ENCODE results near the gene MRPL39. TPM values are rescaled to one million over a fixed set of nuclear protein-coding genes. Genes with fewer than 3 reads are reported as not detected.

MRPL39 gene
- polyA plus RNA-seq, 2 of the 4 experiments (the other 2 are of a cell fraction): 36.8 to 43.7 TPM

DNA sequence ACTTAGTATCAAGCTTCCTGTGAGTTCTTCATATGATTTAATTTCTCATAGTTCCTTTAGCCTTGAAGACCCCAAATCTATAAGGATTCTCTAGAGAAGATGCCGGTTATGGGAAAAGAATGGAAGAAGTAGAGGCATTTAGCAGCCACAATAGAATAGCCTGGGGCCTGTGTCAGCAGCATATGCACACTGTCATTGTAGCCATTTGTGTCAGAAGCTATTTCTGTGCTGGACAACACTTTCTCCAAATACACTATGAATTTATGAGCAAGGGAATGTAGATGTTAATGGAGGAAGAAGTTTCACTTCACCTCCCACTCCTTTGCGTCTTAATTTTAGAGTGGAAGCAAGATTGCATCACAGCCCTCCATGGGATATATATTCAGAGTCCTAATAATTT is 49.1 kb upstream of the MRPL39 start:
- no peak overlapping the region for H3K27ac ChIP-seq
- ChIA-PET POLR2A (no interaction called here), CTCF (no interaction called here)
- TF ChIP-seq, protein P1, sequence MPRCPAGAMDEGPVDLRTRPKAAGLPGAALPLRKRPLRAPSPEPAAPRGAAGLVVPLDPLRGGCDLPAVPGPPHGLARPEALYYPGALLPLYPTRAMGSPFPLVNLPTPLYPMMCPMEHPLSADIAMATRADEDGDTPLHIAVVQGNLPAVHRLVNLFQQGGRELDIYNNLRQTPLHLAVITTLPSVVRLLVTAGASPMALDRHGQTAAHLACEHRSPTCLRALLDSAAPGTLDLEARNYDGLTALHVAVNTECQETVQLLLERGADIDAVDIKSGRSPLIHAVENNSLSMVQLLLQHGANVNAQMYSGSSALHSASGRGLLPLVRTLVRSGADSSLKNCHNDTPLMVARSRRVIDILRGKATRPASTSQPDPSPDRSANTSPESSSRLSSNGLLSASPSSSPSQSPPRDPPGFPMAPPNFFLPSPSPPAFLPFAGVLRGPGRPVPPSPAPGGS (IDR thresholded peaks at IDR 0.05): no peak
- no peaks in the 10 kb centered on the region for H3K4me1 ChIP-seq
- DNase-seq (ENCODE audit: low read depth in 1 of 2, low spot score in 1 of 2): no peak
- no peak for ATAC-seq
- H3K4me2 ChIP-seq: no peak overlapping the region
- no peak for FAIRE-seq
- H3K4me3 ChIP-seq: no peak overlapping the region
- 28% methylated on average over 2 of the region's 2 CpGs for WGBS (ENCODE audit: missing lambda C conversion rate)
- no peaks in the 10 kb centered on the region for H3K9me3 ChIP-seq

- WGBS (ENCODE audit: missing lambda C conversion rate): 34% methylated on average over 7 of the region's 7 CpGs
- CTCF ChIA-PET: no interaction called here
These were observed 41.9 kb upstream of the MRPL39 start for GRCh38 chr21:25649146-25649545.

DNA sequence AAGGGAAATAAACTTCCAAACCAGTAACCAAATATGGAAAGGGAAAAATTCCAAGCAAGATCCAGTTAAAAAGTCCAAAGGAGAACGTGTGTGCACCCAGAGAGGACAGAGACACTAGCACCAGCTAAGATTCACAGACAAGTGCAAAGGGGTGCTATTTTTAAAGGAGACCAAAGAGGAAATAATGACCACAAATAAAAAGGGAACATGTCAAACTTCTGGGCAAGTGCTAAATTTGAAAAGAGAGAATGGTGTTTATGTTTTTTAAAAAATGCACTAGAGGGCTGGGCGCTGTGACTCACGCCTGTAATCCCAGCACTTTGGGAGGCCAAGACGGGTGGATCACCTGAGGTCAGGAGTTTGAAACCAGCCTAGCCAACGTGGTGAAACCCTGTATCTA is 40.4 kb upstream of the MRPL39 start:
- Histone ChIP-seq H3K9me3 (no peaks in the 10 kb centered on the region), H3K27ac (no peak overlapping the region), H3K4me2 (no peak overlapping the region), H3K4me1 (no peaks in the 10 kb centered on the region), H3K4me3 (no peak overlapping the region)
- POLR2A ChIA-PET: no interaction called here
- 17% methylated on average over 5 of the region's 5 CpGs for WGBS (ENCODE audit: missing lambda C conversion rate)
- FAIRE-seq (no peak), ATAC-seq (no peak), DNase-seq (ENCODE audit: low read depth in 1 of 2, low spot score in 1 of 2) (no peak)
- CTCF ChIA-PET: interaction anchor here (1.0 kb wide), 1 partner anchor 40 kb away, joined by 3 read pairs; no protein-coding TSS in a partner anchor
- no peak for TF ChIP-seq KDM5A (IDR thresholded peaks at IDR 0.05)
- no peak for TF ChIP-seq GATA3 (IDR thresholded peaks at IDR 0.05; ENCODE audit: borderline replicate concordance)
- TF ChIP-seq, protein P2, sequence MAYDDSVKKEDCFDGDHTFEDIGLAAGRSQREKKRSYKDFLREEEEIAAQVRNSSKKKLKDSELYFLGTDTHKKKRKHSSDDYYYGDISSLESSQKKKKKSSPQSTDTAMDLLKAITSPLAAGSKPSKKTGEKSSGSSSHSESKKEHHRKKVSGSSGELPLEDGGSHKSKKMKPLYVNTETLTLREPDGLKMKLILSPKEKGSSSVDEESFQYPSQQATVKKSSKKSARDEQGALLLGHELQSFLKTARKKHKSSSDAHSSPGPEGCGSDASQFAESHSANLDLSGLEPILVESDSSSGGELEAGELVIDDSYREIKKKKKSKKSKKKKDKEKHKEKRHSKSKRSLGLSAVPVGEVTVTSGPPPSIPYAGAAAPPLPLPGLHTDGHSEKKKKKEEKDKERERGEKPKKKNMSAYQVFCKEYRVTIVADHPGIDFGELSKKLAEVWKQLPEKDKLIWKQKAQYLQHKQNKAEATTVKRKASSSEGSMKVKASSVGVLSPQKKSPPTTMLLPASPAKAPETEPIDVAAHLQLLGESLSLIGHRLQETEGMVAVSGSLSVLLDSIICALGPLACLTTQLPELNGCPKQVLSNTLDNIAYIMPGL (CRISPR knock-in tag; IDR thresholded peaks at IDR 0.05; ENCODE audit: borderline replicate concordance): no peak
- no peak for TF ChIP-seq USF2 (IDR thresholded peaks at IDR 0.05)
- TF ChIP-seq NPAS2 (CRISPR knock-in tag; IDR thresholded peaks at IDR 0.05; ENCODE audit: borderline replicate concordance): no peak
- no peak for TF ChIP-seq PBX3 (IDR thresholded peaks at IDR 0.05)
- TF ChIP-seq, protein P1 (IDR thresholded peaks at IDR 0.05): no peak
- no peak for TF ChIP-seq TFCP2L1 (CRISPR knock-in tag; IDR thresholded peaks at IDR 0.05)
- no peak for TF ChIP-seq CHD4 (IDR thresholded peaks at IDR 0.05; ENCODE audit: borderline replicate concordance)
- TF ChIP-seq CEBPB (IDR thresholded peaks at IDR 0.05): no peak
- TF ChIP-seq HOXA7 (CRISPR knock-in tag; IDR thresholded peaks at IDR 0.05): no peak
- TF ChIP-seq, protein P3, sequence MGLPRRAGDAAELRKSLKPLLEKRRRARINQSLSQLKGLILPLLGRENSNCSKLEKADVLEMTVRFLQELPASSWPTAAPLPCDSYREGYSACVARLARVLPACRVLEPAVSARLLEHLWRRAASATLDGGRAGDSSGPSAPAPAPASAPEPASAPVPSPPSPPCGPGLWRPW (IDR thresholded peaks at IDR 0.05): no peak
- no peak for TF ChIP-seq ZNF302 (CRISPR knock-in tag; IDR thresholded peaks at IDR 0.05)
- TF ChIP-seq NFE2L2 (conservative IDR thresholded peaks at IDR 0.05; ENCODE audit: low read length): no peak
- TF ChIP-seq REST (IDR thresholded peaks at IDR 0.05): no peak
- no peak for TF ChIP-seq HOXB5 (CRISPR knock-in tag; IDR thresholded peaks at IDR 0.05)

More at GRCh38 chr21:25649146-25649545, 41.9 kb upstream of the MRPL39 start:
- Histone ChIP-seq H3K27ac (no peak overlapping the region), H3K4me2 (no peak overlapping the region), H3K4me1 (no peaks in the 10 kb centered on the region), H3K9me3 (no peaks in the 10 kb centered on the region), H3K4me3 (no peak overlapping the region)
- TF ChIP-seq NPAS2 (CRISPR knock-in tag; IDR thresholded peaks at IDR 0.05; ENCODE audit: borderline replicate concordance): no peak
- no peak for TF ChIP-seq CBX2 (IDR thresholded peaks at IDR 0.05; ENCODE audit: borderline replicate concordance, low read depth)
- no peak for TF ChIP-seq NFE2L2 (conservative IDR thresholded peaks at IDR 0.05; ENCODE audit: low read length)
- TF ChIP-seq MAFK (IDR thresholded peaks at IDR 0.05; ENCODE audit: partially characterized antibody): no peak
- no peak for TF ChIP-seq CEBPB (IDR thresholded peaks at IDR 0.05)
- no peak for TF ChIP-seq TP53 (CRISPR knock-in tag; IDR thresholded peaks at IDR 0.05)
- TF ChIP-seq BHLHE40 (IDR thresholded peaks at IDR 0.05; ENCODE audit: low read depth, low read length): no peak
- no peak for TF ChIP-seq ESRRA (IDR thresholded peaks at IDR 0.05; ENCODE audit: borderline replicate concordance, low read length)
- no peak for TF ChIP-seq HOXB5 (CRISPR knock-in tag; IDR thresholded peaks at IDR 0.05)
- TF ChIP-seq HDAC2 (IDR thresholded peaks at IDR 0.05): no peak
- no peak for TF ChIP-seq KDM5A (IDR thresholded peaks at IDR 0.05)
- no peak for TF ChIP-seq ZC3H11A (IDR thresholded peaks at IDR 0.05)
- no peak for TF ChIP-seq CHD4 (IDR thresholded peaks at IDR 0.05; ENCODE audit: borderline replicate concordance)
- TF ChIP-seq CHD2 (IDR thresholded peaks at IDR 0.05; ENCODE audit: low read length, partially characterized antibody): no peak
- no peak for TF ChIP-seq PHF8 (IDR thresholded peaks at IDR 0.05; ENCODE audit: borderline replicate concordance, low read depth)
- no peak for TF ChIP-seq EP300 (IDR thresholded peaks at IDR 0.05)
- TF ChIP-seq ZSCAN20 (CRISPR knock-in tag; IDR thresholded peaks at IDR 0.05): no peak
- ATAC-seq: no peak
- POLR2A ChIA-PET: no interaction called here
- no peak for DNase-seq (ENCODE audit: low read depth in 1 of 2, low spot score in 1 of 2)
- FAIRE-seq: no peak
